Measurements from ENCODE around the gene OSM. TPM values are rescaled to one million over a fixed set of nuclear protein-coding genes. Genes with fewer than 3 reads are reported as not detected.

OSM gene
- total RNA-seq, 1 experiment from 2014 or later = not detected

DNA sequence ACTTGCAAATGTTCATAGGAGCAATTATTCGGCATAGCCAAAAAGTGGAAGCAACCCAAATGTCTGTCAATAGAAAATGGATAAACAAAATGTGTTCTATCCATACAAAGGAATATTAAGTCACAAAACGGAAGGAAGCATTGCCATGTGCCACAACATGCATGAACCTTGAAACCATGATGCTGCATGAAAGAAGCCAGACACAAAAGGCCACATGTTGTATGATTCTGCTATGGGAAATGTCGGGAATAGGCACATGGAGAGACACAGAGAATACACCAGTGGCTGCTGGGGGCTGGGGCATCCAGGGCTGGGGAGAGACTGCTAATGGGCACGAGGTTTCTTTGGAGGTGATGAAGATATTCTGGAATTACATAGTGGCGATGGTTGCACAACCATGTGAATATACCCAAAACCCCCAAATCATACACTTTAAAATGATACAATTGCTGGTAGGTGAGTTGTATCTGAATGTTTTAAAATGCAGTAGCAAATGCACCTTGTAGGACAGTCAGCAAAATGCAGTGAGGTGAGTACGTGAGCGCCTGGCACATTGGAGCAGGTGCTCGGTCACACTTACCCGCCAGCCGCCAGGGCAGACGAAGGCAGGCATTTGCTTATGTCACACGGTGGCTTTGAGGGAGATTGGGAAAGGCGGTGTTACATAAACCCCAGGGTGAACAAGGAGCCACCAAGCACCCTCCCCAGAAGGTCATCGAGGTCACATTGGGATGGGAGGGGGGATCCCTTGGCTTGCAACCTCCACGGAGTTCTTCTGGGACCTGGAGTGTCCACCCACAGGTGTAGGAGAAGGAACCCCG, 6.3 kb upstream of the OSM start:
- Histone ChIP-seq H2AFZ (ENCODE audit: low read depth, low read length, poor library complexity, severe bottlenecking) (no peak overlapping the region), H3K27me3 (ENCODE audit: insufficient read depth, low read length) (no peaks in the 10 kb centered on the region), H3K9ac (ENCODE audit: low read length) (no peak overlapping the region), H3K27ac (ENCODE audit: low read depth, low read length) (no peak overlapping the region), H3K79me2 (ENCODE audit: insufficient read depth, low read length) (no peaks in the 10 kb centered on the region), H3K9me2 (ENCODE audit: insufficient read depth) (no peaks in the 10 kb centered on the region), H3K4me3 (replicated peaks in 1 of 2; ENCODE audit: low read depth in 1 of 2, low read length in 2 of 2) (no peak overlapping the region), H3K9me3 (ENCODE audit: control insufficient read depth in 1 of 2, insufficient read depth in 1 of 2, low read depth in 1 of 2, low read length in 2 of 2) (no peaks in the 10 kb centered on the region), H3K4me1 (ENCODE audit: control insufficient read depth in 1 of 2, insufficient read depth in 2 of 2, low read length in 2 of 2) (peaks cover 5 to 15% of the 10 kb centered on the region in 2 experiments; a peak in 3 of 4 replicates), H3K4me2 (ENCODE audit: low read length) (no peak overlapping the region), H3K36me3 (ENCODE audit: control insufficient read depth in 1 of 2, insufficient read depth in 2 of 2, low read length in 2 of 2) (no peaks in the 10 kb centered on the region), H4K20me1 (ENCODE audit: insufficient read depth) (no peaks in the 10 kb centered on the region)
- ChIA-PET POLR2A (no interaction called here), CTCF (no interaction called here), RAD21 (ENCODE audit: low non-redundant PET in 1 of 2, low total read pairs in 2 of 2, uncharacterized antibody in 2 of 2, unreplicated experiment in 2 of 2) (no interaction called here)
- BruUV-seq (replicated peaks) = no TSS peak
- ATAC-seq (no peak), DNase-seq (ENCODE audit: low read depth, low spot score) (no peak)
- intact Hi-C loops (cut with micrococcal nuclease) = no loop called here
- TF ChIP-seq SP1 (IDR thresholded peaks at IDR 0.05; ENCODE audit: low read depth) (no peak), RAD21 (IDR thresholded peaks at IDR 0.05; ENCODE audit: low read depth) (no peak), ELF1 (IDR thresholded peaks at IDR 0.05; ENCODE audit: borderline replicate concordance, low read depth) (no peak), YY1 (IDR thresholded peaks at IDR 0.05; ENCODE audit: extremely low read depth, insufficient replicate concordance, low read depth, low read length) (no peak), CEBPB (IDR thresholded peaks at IDR 0.05; ENCODE audit: low read depth) (no peak), SIN3A (IDR thresholded peaks at IDR 0.05; ENCODE audit: low read depth) (no peak), CTCF (IDR thresholded peaks at IDR 0.05 in 2 of 3, conservative IDR thresholded peaks at IDR 0.05 in 1 of 3; ENCODE audit: borderline replicate concordance in 1 of 3, insufficient read depth in 1 of 3, low read depth in 2 of 3, low read length in 2 of 3) (no peak), ZBTB33 (IDR thresholded peaks at IDR 0.05; ENCODE audit: extremely low read depth, insufficient replicate concordance, low read length) (no peak), FOSL1 (IDR thresholded peaks at IDR 0.05; ENCODE audit: low read depth) (no peak), MAX (IDR thresholded peaks at IDR 0.05) (no peak)

All from HCT116 (cell line).